Subcutaneous abdominal adipose tissue (tissue), 5 donors: ENCODE results near the gene STN1.
"Not testable (repeated sequence)": the region's sequence is repeated elsewhere in the genome, so short reads cannot be mapped to it uniquely, and the experiment has no call there.

Experiments
- H3K27ac ChIP-seq: one replicate; pipeline ENCODE4 v1.7.0; 2013; ENCODE audit warnings: low read depth, mild to moderate bottlenecking, inconsistent platforms, low read length, moderate library complexity
- H3K27me3 ChIP-seq, 5 donors: one replicate each; pipeline ENCODE4 v1.7.0; 2013; ENCODE audit warnings: low read length in 5 of 5, inconsistent platforms in 1 of 5; ENCODE audit not compliant: control insufficient read depth in 5 of 5, insufficient read depth in 4 of 5
- H3K36me3 ChIP-seq, 5 donors: one replicate each; pipeline ENCODE4 v1.7.0; 2013; ENCODE audit warnings: low read length in 5 of 5; ENCODE audit not compliant: control insufficient read depth in 5 of 5, insufficient read depth in 5 of 5
- H3K4me1 ChIP-seq, 5 donors: one replicate each; pipeline ENCODE4 v1.7.0; 2013; ENCODE audit warnings: low read length in 5 of 5, mild to moderate bottlenecking in 3 of 5, moderate library complexity in 1 of 5; ENCODE audit not compliant: control insufficient read depth in 5 of 5, insufficient read depth in 5 of 5
- H3K4me3 ChIP-seq, 5 donors: one replicate each; pipeline ENCODE4 v1.7.0; 2013; ENCODE audit warnings: low read length in 5 of 5, low read depth in 1 of 5
- H3K9ac ChIP-seq, 5 donors: one replicate each; pipeline ENCODE4 v1.7.0; 2013; ENCODE audit warnings: low read length in 5 of 5, mild to moderate bottlenecking in 4 of 5, moderate library complexity in 3 of 5
- H3K9me3 ChIP-seq, 5 donors: one replicate each; pipeline ENCODE4 v1.7.0; 2013; ENCODE audit warnings: low read length in 5 of 5; ENCODE audit not compliant: control insufficient read depth in 5 of 5
- donor health status: healthy.
- donor health status: healthy.
- donor health status: healthy.
- donor health status: healthy.
- donor health status: healthy.

STN1 gene

DNA sequence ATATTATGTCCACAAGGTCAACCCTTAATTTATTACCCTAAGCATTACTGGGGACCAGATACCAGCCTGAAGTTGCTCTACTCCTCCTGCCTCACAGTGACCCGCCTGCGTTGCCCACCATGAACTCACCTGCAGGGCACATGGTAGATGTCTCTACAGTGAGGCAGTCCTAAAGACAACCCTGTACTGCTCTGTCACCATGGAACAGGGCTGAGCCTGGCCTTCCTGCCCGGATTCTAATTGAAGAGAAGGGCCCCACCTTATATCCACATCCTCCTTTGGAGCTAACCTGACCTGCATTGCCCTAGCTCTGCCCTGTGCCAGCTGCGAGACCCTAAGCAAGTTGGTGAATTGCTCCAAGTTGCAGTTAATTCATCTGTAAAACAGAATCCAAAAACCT is 66.7 kb downstream of the STN1 start:
- H3K9ac ChIP-seq = no peak overlapping the region
- H3K4me3 ChIP-seq = no peak overlapping the region
- peaks cover 0 to 22% (median 13%) of the 10 kb centered on the region in 5 donors for H3K27me3 ChIP-seq
- no peaks in the 10 kb centered on the region for H3K9me3 ChIP-seq
- H3K36me3 ChIP-seq = no peaks in the 10 kb centered on the region
- H3K27ac ChIP-seq = no peak overlapping the region
- peaks cover 23 to 78% (median 69%) of the 10 kb centered on the region in 5 donors for H3K4me1 ChIP-seq

DNA sequence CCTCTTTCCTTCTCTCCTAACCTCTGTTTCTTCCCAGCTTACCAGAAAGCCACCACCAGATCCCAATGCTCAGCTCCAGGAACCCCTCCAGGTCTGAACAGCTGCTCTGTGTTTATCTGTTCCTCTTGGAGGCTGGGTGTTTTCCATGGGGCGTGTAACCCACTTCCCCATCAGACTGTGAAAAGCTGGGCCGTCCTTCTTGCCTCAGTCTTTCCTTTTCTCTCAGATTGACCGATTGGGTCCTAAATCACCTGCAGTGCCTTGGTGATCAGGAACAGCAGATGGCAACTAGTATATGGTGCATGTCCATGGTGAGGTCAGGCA is 67.5 kb downstream of the STN1 start:
- peaks cover 22 to 80% (median 71%) of the 10 kb centered on the region in 5 donors for H3K4me1 ChIP-seq

DNA sequence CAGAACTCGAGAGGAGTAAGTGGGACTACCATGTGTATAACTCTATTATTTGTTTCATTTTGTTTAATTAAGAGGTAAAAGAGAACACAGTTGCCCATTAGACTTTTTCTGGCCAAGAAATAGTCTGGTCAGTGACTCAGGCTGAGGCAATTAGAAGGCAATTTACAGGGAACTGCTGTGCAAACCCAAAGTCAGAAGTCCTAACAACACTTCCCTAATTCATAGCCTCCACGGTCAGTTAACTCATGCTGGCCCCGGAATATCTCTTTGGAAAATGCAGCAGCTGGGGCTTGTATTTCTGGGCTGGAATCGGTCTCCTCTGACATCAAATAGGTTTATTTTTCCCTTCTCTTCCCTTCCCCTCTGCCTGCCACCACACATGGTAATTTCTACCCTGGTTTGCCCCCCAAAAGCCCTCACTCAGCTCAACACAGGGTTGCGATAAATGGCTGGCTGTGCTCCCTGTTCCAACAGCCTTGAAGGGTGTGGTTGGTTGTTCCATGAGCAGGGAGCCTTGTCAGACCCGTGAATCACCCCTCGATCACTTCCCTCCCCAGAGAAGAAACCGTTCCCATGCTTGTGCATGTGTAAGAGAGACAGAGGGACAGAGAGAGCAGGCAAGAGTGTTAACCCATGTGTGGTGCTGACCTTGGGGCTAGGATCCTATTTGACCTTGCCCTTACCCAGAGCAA is 68.0 kb downstream of the STN1 start:
- peaks cover 22 to 82% (median 72%) of the 10 kb centered on the region in 5 donors for H3K4me1 ChIP-seq
- H3K9ac ChIP-seq = peak overlapping the region in 1 of 5 donors; percentile 25
- H3K4me3 ChIP-seq = peak overlapping the region in 4 of 5 donors; percentile 38 to 65 (median 48)

More for the DNA sequence above, 67.5 kb downstream of the STN1 start:
- Histone ChIP-seq H3K36me3 (no peaks in the 10 kb centered on the region), H3K9me3 (no peaks in the 10 kb centered on the region), H3K27me3 (peaks cover 0 to 22% (median 13%) of the 10 kb centered on the region in 5 donors), H3K27ac (peak overlapping the region; percentile 35), H3K9ac (no peak overlapping the region), H3K4me3 (peak overlapping the region in 4 of 5 donors; percentile 38 to 65 (median 48))

DNA sequence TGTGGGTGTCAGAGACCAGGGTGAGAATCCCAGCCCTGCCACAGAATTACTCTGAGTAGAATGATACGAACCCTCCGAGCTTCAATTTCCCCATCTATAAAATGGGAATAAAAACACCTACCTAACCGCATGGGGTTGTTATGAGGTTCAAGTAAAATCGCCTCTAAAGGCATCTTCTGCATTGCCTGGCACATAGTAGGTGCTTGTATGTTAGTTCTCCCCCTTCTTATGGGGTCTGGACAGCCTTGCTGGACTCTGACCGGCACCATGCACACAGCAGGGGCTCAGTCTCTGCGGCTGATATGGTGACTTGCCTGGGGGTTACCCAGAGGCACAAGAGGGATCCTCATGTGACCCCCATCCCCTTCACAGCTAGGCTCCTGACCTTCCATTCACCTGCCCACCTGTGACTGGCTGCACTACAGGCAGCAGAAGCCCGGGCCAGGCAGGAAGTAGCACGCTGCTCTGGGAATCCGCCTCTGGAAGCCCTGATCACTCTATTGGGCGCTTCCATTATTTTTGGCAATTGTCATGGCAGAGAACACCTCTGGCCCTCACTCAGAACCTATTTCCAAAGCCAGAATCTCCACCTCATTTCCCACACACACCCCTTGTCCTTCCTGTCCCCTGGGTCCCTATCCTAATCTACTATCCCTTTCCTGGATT is 68.6 kb downstream of the STN1 start:
- Histone ChIP-seq H3K27me3 (peaks cover 0 to 21% (median 9%) of the 10 kb centered on the region in 5 donors), H3K4me1 (peaks cover 22 to 79% (median 69%) of the 10 kb centered on the region in 5 donors), H3K9ac (peak overlapping the region in 2 of 5 donors; percentile 14 to 25), H3K27ac (peak overlapping the region; percentile 35), H3K9me3 (no peaks in the 10 kb centered on the region), H3K36me3 (no peaks in the 10 kb centered on the region), H3K4me3 (peak overlapping the region; percentile 13 to 51 (median 38))

More for the DNA sequence above, 68.0 kb downstream of the STN1 start:
- Histone ChIP-seq H3K27me3 (peaks cover 0 to 22% (median 13%) of the 10 kb centered on the region in 5 donors), H3K36me3 (no peaks in the 10 kb centered on the region), H3K9me3 (no peaks in the 10 kb centered on the region), H3K27ac (peak overlapping the region; percentile 35)

DNA sequence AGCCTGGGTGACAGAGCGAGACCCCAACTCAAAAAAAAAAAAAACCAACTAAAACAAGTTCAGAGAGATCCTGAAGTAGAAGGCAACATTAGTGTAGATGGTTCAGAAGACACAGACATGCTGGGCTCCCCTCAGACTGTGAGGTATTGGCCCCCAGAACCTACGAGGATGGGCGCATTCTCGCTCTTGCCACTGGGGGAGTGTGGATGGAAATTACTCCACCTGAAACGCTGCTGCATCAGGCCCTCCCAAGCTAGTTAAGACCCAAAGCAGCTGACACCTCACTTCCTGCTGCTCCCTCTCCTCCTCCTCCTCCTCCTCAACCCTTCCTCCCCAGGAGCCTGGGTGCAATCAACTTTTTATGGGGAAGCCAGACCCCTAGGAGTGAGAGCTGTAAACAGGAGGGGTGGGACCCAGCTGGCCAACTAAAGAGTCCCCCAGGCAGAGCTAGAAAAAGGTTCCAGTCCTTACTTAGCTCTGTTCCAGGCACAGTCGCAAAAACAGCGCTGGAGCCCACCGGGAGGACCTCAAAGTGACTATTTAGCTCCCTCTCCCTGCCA is 70.0 kb downstream of the STN1 start:
- no peak overlapping the region for H3K4me3 ChIP-seq
- H3K27ac ChIP-seq = no peak overlapping the region
- no peaks in the 10 kb centered on the region for H3K9me3 ChIP-seq
- no peaks in the 10 kb centered on the region for H3K36me3 ChIP-seq
- H3K27me3 ChIP-seq = peaks cover 0 to 13% (median 8%) of the 10 kb centered on the region in 5 donors
- peaks cover 22 to 76% (median 67%) of the 10 kb centered on the region in 5 donors for H3K4me1 ChIP-seq
- no peak overlapping the region for H3K9ac ChIP-seq

DNA sequence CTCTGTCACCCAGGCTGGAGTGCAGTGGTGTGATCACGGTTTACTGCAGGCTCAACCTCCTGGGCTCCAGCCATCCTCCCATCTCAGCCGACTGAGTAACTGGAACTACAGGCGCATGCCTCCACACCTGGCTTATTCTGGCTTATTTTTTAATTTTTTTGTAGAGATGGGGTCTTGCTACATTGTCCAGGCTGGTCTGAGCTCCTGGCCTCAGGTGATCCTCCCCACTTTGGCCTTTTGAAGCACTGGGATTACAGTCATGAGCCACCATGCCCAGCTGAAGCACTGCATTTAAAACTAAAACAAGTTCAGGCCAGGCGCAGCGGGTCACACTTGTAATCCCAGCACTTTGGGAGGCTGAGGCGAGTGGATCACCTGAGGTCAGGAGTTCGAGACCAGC is 70.6 kb downstream of the STN1 start:
- H3K36me3 ChIP-seq = no peaks in the 10 kb centered on the region
- no peak overlapping the region for H3K9ac ChIP-seq
- no peaks in the 10 kb centered on the region for H3K9me3 ChIP-seq
- peaks cover 0 to 13% (median 6%) of the 10 kb centered on the region in 5 donors for H3K27me3 ChIP-seq
- no peak overlapping the region for H3K27ac ChIP-seq
- peaks cover 18 to 70% (median 61%) of the 10 kb centered on the region in 5 donors for H3K4me1 ChIP-seq
- no peak overlapping the region for H3K4me3 ChIP-seq

DNA sequence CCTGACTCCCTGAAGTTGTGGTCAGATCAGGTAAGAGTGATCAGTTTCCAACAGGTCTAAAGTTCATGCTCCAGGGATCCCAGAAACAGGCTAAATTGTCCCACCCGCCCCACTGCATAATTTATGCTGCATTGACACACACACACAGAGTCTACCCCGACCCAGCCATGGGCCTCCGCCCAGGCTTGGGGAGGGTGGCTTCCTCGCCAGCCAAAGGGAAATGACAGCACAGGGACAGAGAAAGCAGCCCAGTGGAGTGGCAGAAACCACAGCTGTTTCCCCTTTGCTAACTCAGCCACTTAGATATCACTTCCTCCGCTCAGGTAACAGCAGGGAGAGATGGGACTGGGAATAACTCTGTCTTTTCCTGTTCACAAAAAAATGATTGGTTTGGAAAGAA is 72.0 kb downstream of the STN1 start:
- Histone ChIP-seq H3K9ac (no peak overlapping the region), H3K36me3 (no peaks in the 10 kb centered on the region), H3K27me3 (peaks cover 0 to 13% (median 3%) of the 10 kb centered on the region in 5 donors), H3K9me3 (no peaks in the 10 kb centered on the region), H3K4me1 (peaks cover 15 to 62% (median 48%) of the 10 kb centered on the region in 5 donors), H3K4me3 (no peak overlapping the region), H3K27ac (no peak overlapping the region)

DNA sequence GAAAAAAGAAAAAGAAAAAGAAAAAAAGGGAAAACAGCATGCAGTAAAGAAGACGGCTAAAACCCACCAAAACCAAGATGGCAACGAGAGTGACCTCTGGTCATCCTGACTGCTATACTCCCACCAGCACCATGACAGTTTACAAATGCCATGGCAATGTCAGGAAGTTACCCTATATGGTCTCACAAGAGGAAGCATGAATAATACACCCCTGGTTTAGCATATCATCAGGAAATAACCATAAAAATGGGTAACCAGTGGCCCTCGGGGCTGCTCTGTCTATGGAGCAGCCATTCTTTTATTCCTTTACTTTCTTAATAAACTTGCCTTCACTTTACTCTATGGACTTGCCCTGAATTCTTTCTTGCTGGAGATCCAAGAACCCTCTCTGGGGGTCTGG is 72.6 kb downstream of the STN1 start:
- H3K27me3 ChIP-seq = peaks cover 0 to 11% (median 3%) of the 10 kb centered on the region in 5 donors
- not testable (repeated sequence) for H3K36me3 ChIP-seq, H3K4me3 ChIP-seq, H3K9me3 ChIP-seq, H3K9ac ChIP-seq, H3K27ac ChIP-seq
- peaks cover 14 to 62% (median 44%) of the 10 kb centered on the region in 5 donors for H3K4me1 ChIP-seq

DNA sequence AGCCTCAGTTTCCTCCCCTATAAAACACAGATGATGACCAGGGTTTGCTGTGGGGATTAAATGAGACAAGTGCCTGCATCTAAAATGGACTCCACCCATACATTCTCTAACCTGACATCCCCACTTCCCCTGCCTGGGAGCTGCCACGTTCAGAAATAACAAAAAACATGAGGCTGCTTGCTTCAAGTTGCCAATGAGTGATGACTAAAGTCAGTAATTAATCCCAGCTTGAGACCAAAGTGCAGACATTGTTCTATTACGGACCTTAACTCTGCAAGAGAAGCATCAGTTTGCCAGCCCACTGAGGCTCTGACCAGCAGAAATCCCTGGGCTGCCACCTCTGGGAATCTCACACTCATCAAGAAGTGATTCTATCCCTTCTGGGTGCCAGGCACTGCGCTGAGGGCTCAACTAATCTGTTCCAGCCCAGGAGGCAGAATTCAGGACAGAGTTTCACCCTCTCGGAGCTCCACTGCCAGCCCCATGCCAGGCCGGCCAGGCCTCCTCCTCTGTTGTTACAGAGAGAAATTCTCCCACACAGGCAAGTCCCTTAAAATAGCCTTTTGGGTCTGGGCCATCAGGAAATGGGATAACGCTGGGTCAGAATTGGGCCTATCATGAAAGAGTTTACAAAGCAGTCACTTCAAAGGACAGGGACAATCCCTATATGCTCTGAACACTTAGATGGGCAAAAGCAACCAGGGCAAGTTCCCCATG is 74.0 kb downstream of the STN1 start:
- H3K36me3 ChIP-seq = no peaks in the 10 kb centered on the region
- H3K27me3 ChIP-seq = peaks cover 0 to 6% (median 0%) of the 10 kb centered on the region in 5 donors
- peak overlapping the region in 1 of 5 donors; percentile 1 for H3K9ac ChIP-seq
- no peak overlapping the region for H3K4me3 ChIP-seq
- H3K4me1 ChIP-seq = peaks cover 8 to 56% (median 32%) of the 10 kb centered on the region in 5 donors
- H3K9me3 ChIP-seq = no peaks in the 10 kb centered on the region
- no peak overlapping the region for H3K27ac ChIP-seq
